GM23338 (cell line): ENCODE data around the gene EXOC6B.

Source experiments
- CREB1 ChIP-seq: fragments of 250-450 bp; sonication (Bioruptor Pico); IDR thresholded peaks from 2 replicates; pipeline ENCODE4 v1.5.0; 2020; ENCODE audit warnings: low read depth, mild to moderate bottlenecking, moderate library complexity
- EZH2 ChIP-seq: fragments of 200-600 bp; sonication (generic); IDR thresholded peaks from one replicate; pipeline ENCODE4 v1.8.0; 2017; ENCODE audit warnings: antibody characterized with exemption, mild to moderate bottlenecking, low read depth; ENCODE audit not compliant: unreplicated experiment
- EZH2phosphoT487 ChIP-seq: fragments of 200-600 bp; sonication (generic); IDR thresholded peaks from one replicate; pipeline ENCODE4 v1.8.1; 2018; ENCODE audit warnings: antibody characterized with exemption; ENCODE audit not compliant: unreplicated experiment
- JUNB ChIP-seq: IDR thresholded peaks from one replicate; pipeline ENCODE4 v1.6.1; 2016; ENCODE audit warnings: antibody characterized with exemption; ENCODE audit not compliant: unreplicated experiment
- NANOG ChIP-seq: IDR thresholded peaks from 2 replicates; pipeline ENCODE4 v1.6.1; 2016; ENCODE audit warnings: antibody characterized with exemption, borderline replicate concordance
- POLR2AphosphoS5 ChIP-seq: IDR thresholded peaks from 2 replicates; pipeline ENCODE4 v1.6.1; 2016; ENCODE audit warnings: antibody characterized with exemption, low read depth
- ZNF331 ChIP-seq: fragments of 250-450 bp; sonication (Bioruptor Pico); IDR thresholded peaks from 2 replicates; pipeline ENCODE4 v1.5.0; 2020; ENCODE audit warnings: low read depth, mild to moderate bottlenecking, moderate library complexity
- TF ChIP-seq, protein P1 (sequence below), 2 experiments: fragments of 200-600 bp in 1 of 2; sonication (generic) in 1 of 2; conservative IDR thresholded peaks; 2 replicates each; pipeline versions ENCODE4 v1.5.1 to v1.6.1; 2016 to 2017; ENCODE audit warnings: antibody characterized with exemption in 2 of 2, low read depth in 2 of 2, mild to moderate bottlenecking in 2 of 2, moderate library complexity in 1 of 2
- TF ChIP-seq, protein P2 (sequence below): IDR thresholded peaks from one replicate; pipeline ENCODE4 v1.6.1; 2018; ENCODE audit warnings: antibody characterized with exemption; ENCODE audit not compliant: unreplicated experiment
- TF ChIP-seq, protein P3 (sequence below): IDR thresholded peaks from 2 replicates; pipeline ENCODE4 v1.6.1; 2016; ENCODE audit warnings: antibody characterized with exemption

DNA sequence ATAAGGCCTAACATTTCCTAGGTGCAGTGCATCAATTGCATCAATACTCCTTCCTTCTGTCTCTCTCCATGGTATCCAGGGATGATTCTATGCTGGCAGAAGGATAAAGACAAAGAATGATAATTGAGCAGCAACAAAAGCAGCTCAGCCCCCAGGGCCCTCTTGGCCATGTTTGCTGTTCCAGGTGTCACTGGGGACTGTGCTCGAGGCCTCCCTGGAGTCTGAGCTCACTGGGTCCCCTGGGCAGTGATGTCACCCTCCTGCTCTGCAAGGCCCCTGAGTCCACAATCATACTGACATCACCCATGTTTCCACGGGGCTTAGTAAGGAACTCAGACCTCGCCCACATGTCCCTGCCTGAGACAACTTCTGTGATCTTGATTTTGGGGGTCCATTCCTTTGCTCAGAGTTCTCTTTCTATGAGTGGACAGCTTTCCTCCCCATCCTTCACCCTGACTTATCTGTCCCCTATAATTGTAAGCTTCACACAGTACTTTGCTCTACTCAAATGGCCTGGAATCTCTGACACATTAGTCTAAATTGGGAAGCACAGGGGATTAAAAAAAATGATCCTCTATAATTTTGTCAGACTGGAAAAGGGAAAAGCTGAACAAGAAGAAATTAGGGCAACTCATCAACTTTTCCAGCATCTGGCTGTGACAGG lies 15.8 kb upstream of the EXOC6B start:
- TF ChIP-seq, protein P1, sequence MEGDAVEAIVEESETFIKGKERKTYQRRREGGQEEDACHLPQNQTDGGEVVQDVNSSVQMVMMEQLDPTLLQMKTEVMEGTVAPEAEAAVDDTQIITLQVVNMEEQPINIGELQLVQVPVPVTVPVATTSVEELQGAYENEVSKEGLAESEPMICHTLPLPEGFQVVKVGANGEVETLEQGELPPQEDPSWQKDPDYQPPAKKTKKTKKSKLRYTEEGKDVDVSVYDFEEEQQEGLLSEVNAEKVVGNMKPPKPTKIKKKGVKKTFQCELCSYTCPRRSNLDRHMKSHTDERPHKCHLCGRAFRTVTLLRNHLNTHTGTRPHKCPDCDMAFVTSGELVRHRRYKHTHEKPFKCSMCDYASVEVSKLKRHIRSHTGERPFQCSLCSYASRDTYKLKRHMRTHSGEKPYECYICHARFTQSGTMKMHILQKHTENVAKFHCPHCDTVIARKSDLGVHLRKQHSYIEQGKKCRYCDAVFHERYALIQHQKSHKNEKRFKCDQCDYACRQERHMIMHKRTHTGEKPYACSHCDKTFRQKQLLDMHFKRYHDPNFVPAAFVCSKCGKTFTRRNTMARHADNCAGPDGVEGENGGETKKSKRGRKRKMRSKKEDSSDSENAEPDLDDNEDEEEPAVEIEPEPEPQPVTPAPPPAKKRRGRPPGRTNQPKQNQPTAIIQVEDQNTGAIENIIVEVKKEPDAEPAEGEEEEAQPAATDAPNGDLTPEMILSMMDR (conservative IDR thresholded peaks at IDR 0.05; ENCODE audit: low read depth in 2 of 2) = no peak
- TF ChIP-seq, protein P2, sequence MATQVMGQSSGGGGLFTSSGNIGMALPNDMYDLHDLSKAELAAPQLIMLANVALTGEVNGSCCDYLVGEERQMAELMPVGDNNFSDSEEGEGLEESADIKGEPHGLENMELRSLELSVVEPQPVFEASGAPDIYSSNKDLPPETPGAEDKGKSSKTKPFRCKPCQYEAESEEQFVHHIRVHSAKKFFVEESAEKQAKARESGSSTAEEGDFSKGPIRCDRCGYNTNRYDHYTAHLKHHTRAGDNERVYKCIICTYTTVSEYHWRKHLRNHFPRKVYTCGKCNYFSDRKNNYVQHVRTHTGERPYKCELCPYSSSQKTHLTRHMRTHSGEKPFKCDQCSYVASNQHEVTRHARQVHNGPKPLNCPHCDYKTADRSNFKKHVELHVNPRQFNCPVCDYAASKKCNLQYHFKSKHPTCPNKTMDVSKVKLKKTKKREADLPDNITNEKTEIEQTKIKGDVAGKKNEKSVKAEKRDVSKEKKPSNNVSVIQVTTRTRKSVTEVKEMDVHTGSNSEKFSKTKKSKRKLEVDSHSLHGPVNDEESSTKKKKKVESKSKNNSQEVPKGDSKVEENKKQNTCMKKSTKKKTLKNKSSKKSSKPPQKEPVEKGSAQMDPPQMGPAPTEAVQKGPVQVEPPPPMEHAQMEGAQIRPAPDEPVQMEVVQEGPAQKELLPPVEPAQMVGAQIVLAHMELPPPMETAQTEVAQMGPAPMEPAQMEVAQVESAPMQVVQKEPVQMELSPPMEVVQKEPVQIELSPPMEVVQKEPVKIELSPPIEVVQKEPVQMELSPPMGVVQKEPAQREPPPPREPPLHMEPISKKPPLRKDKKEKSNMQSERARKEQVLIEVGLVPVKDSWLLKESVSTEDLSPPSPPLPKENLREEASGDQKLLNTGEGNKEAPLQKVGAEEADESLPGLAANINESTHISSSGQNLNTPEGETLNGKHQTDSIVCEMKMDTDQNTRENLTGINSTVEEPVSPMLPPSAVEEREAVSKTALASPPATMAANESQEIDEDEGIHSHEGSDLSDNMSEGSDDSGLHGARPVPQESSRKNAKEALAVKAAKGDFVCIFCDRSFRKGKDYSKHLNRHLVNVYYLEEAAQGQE = no peak
- TF ChIP-seq EZH2 (no peak), EZH2phosphoT487 (no peak), ZNF331 (CRISPR knock-in tag) (no peak), CREB1 (no peak), NANOG (no peak), POLR2AphosphoS5 (no peak), JUNB (no peak)
- TF ChIP-seq, protein P3, sequence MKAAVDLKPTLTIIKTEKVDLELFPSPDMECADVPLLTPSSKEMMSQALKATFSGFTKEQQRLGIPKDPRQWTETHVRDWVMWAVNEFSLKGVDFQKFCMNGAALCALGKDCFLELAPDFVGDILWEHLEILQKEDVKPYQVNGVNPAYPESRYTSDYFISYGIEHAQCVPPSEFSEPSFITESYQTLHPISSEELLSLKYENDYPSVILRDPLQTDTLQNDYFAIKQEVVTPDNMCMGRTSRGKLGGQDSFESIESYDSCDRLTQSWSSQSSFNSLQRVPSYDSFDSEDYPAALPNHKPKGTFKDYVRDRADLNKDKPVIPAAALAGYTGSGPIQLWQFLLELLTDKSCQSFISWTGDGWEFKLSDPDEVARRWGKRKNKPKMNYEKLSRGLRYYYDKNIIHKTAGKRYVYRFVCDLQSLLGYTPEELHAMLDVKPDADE = no peak
